ENCODE data around the gene WIPF1.

WIPF1 gene

GRCh38 chr2:174597345-174598047 is at the start of gene WIPF1:
TSS of gene WIPF1 (minus strand) at chr2:174597804. CDS start at chr2:174585573, 12,231 bp downstream.
- peaks cover 56 to 80% of the 10 kb centered on the region in 2 experiments for H3K4me1 ChIP-seq (ENCODE audit: control insufficient read depth in 1 of 2, insufficient read depth in 1 of 2, low read depth in 1 of 2, low read length in 1 of 2)
- no peaks in the 10 kb centered on the region for H3K27me3 ChIP-seq
- H3K36me3 ChIP-seq: peaks cover 20% of the 10 kb centered on the region
- H3K27ac ChIP-seq: peak within 1 kb of the TSS; percentile 95
- no peak for TF ChIP-seq CTCF (IDR thresholded peaks at IDR 0.05)
- H3K4me3 ChIP-seq (ENCODE audit: low read depth in 1 of 2, low read length in 1 of 2): peak within 1 kb of the TSS; percentile 69
- no peaks in the 10 kb centered on the region for H3K9me3 ChIP-seq

- no peak for TF ChIP-seq CTCF (IDR thresholded peaks at IDR 0.05)
- Histone ChIP-seq H3K36me3 (no peaks in the 10 kb centered on the region), H3K27ac (no peak overlapping the region), H3K9me3 (no peaks in the 10 kb centered on the region), H3K4me3 (ENCODE audit: low read depth in 1 of 2, low read length in 1 of 2) (no peak overlapping the region), H3K4me1 (ENCODE audit: control insufficient read depth in 1 of 2, insufficient read depth in 1 of 2, low read depth in 1 of 2, low read length in 1 of 2) (no peaks in the 10 kb centered on the region), H3K27me3 (no peaks in the 10 kb centered on the region)
These were observed 47.7 kb upstream of the WIPF1 start for GRCh38 chr2:174645296-174645695.

- Histone ChIP-seq H3K36me3 (no peaks in the 10 kb centered on the region), H3K4me1 (ENCODE audit: control insufficient read depth in 1 of 2, insufficient read depth in 1 of 2, low read depth in 1 of 2, low read length in 1 of 2) (no peaks in the 10 kb centered on the region), H3K27ac (no peak overlapping the region), H3K9me3 (no peaks in the 10 kb centered on the region), H3K4me3 (ENCODE audit: low read depth in 1 of 2, low read length in 1 of 2) (no peak overlapping the region), H3K27me3 (no peaks in the 10 kb centered on the region)
- TF ChIP-seq CTCF (IDR thresholded peaks at IDR 0.05): no peak
These were observed 46.8 kb upstream of the WIPF1 start for GRCh38 chr2:174644406-174644805.

GRCh38 chr2:174643356-174643755 is 45.8 kb upstream of the WIPF1 start:
- Histone ChIP-seq H3K27me3 (no peaks in the 10 kb centered on the region), H3K4me3 (ENCODE audit: low read depth in 1 of 2, low read length in 1 of 2) (no peak overlapping the region), H3K4me1 (ENCODE audit: control insufficient read depth in 1 of 2, insufficient read depth in 1 of 2, low read depth in 1 of 2, low read length in 1 of 2) (no peaks in the 10 kb centered on the region), H3K9me3 (no peaks in the 10 kb centered on the region), H3K36me3 (no peaks in the 10 kb centered on the region), H3K27ac (no peak overlapping the region)
- TF ChIP-seq CTCF (IDR thresholded peaks at IDR 0.05): no peak

GRCh38 chr2:174641168-174641567 is 43.6 kb upstream of the WIPF1 start:
- H3K27ac ChIP-seq: peak overlapping the region; percentile 14
- no peaks in the 10 kb centered on the region for H3K27me3 ChIP-seq
- H3K4me1 ChIP-seq (ENCODE audit: control insufficient read depth in 1 of 2, insufficient read depth in 1 of 2, low read depth in 1 of 2, low read length in 1 of 2): no peaks in the 10 kb centered on the region
- no peaks in the 10 kb centered on the region for H3K9me3 ChIP-seq
- no peaks in the 10 kb centered on the region for H3K36me3 ChIP-seq
- TF ChIP-seq CTCF (IDR thresholded peaks at IDR 0.05): no peak
- no peak overlapping the region for H3K4me3 ChIP-seq (ENCODE audit: low read depth in 1 of 2, low read length in 1 of 2)
